NB4 (cell line): ENCODE data around the gene AVL9.

Experiments used
- POLR2A ChIP-seq: IDR thresholded peaks from 2 replicates; pipeline ENCODE4 v1.6.1; 2011; ENCODE audit warnings: mild to moderate bottlenecking; ENCODE audit not compliant: insufficient read length; ENCODE audit errors: extremely low read depth
- TF ChIP-seq, protein P1 (sequence below): IDR thresholded peaks from one replicate; pipeline ENCODE4 v1.5.1; 2012; ENCODE audit warnings: low read depth, low read length
- TF ChIP-seq, protein P2 (sequence below): IDR thresholded peaks from 2 replicates; pipeline ENCODE4 v1.6.1; 2011; ENCODE audit warnings: low read depth, low read length

DNA sequence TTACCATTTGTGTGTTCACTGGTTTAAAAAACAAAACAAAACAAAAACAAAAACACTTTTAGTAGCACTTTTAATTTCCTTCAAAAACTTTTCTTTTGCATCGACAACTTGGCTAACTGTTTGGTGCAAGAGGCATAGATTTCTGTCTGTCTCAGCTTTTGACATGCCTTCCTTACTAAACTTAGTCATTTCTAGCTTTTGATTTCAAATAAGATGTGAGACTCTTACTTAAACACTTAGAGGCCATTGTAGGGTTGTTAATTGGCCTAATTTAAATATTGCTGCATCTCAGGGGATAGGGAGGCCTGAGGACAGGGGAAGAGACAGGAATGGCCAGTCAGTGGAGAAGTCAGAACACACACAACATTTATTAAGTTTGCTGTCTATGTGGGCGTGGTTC, 66.3 kb downstream of the AVL9 start:
- TF ChIP-seq, protein P1, sequence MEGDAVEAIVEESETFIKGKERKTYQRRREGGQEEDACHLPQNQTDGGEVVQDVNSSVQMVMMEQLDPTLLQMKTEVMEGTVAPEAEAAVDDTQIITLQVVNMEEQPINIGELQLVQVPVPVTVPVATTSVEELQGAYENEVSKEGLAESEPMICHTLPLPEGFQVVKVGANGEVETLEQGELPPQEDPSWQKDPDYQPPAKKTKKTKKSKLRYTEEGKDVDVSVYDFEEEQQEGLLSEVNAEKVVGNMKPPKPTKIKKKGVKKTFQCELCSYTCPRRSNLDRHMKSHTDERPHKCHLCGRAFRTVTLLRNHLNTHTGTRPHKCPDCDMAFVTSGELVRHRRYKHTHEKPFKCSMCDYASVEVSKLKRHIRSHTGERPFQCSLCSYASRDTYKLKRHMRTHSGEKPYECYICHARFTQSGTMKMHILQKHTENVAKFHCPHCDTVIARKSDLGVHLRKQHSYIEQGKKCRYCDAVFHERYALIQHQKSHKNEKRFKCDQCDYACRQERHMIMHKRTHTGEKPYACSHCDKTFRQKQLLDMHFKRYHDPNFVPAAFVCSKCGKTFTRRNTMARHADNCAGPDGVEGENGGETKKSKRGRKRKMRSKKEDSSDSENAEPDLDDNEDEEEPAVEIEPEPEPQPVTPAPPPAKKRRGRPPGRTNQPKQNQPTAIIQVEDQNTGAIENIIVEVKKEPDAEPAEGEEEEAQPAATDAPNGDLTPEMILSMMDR = no peak
- no peak for TF ChIP-seq POLR2A
- TF ChIP-seq, protein P2, sequence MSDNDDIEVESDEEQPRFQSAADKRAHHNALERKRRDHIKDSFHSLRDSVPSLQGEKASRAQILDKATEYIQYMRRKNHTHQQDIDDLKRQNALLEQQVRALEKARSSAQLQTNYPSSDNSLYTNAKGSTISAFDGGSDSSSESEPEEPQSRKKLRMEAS = no peak
